LNCaP clone FGC (cell line): ENCODE results near the gene SUDS3.
A peak's percentile ranks its signal among the peaks of the same experiment; 100 is the strongest.
"Not testable (repeated sequence)": the region's sequence is repeated elsewhere in the genome, so short reads cannot be mapped to it uniquely, and the experiment has no call there.

Experiments
- DNase-seq: peaks from one replicate; pipeline ENCODE4 v3.0.0-alpha.2; 2011; ENCODE audit warnings: low read depth
- H3K4me3 ChIP-seq: 2 replicates; pipeline ENCODE4 v1.5.1; 2011; ENCODE audit warnings: mild to moderate bottlenecking, low read depth, low read length, control low read depth
- CTCF ChIP-seq: IDR thresholded peaks from 2 replicates; pipeline ENCODE4 v1.5.1; 2012; ENCODE audit warnings: mild to moderate bottlenecking; ENCODE audit not compliant: control insufficient read depth, insufficient read depth; ENCODE audit errors: extremely low read depth

Gene SUDS3

DNA sequence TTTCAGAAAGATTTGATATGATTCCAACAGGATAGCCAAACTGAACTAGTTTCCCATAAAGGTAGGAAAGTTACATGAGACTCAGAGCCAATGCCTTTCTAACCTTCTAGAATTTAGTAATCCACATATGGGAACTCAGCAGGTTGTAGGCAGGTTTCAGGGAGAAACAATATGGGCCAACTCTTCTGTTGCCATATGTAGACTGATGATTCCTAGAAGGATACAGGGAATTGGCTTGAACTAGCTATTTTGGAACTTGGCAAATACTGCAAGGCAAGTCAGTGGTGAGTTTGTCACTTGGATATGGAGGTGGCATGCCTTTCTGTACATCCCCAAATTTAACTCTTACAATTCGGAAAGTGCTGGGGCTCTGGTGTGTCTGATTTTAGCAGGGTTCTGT is 15.5 kb downstream of the SUDS3 start:
- no peak for DNase-seq
- no peak overlapping the region for H3K4me3 ChIP-seq
- no peak for TF ChIP-seq CTCF

- H3K4me3 ChIP-seq, result no peak overlapping the region
- no peak for DNase-seq
- TF ChIP-seq CTCF, result no peak
Observed at GRCh38 chr12:118397708-118398440, 21.5 kb downstream of the SUDS3 start.

GRCh38 chr12:118398524-118398923 is 22.2 kb downstream of the SUDS3 start:
- no peak for TF ChIP-seq CTCF
- DNase-seq, result no peak
- no peak overlapping the region for H3K4me3 ChIP-seq

DNA sequence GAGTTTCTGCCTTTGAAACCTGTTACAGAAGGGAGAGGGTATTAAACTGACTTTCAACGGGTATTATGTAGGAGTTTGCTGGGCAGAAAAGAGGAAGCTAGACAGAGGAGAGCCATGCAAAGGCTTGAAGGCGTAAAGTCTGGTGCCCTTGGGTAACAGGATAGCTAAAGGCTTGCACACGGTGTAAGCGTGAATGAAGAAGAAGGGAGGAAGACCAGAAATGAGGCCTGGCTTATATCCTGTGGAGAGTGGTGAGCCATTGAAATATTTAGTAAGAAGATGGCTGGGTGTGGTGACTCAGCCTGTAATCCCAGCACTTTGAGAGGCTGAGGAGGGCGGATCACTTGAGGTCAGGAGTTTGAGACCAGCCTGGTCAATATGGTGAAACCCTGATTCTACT is 22.6 kb downstream of the SUDS3 start:
- H3K4me3 ChIP-seq, result no peak overlapping the region
- no peak for DNase-seq
- TF ChIP-seq CTCF, result no peak

- H3K4me3 ChIP-seq, result no peak overlapping the region
- TF ChIP-seq CTCF, result no peak
- DNase-seq, result no peak
Observed at GRCh38 chr12:118402251-118402650, 25.9 kb downstream of the SUDS3 start.

DNA sequence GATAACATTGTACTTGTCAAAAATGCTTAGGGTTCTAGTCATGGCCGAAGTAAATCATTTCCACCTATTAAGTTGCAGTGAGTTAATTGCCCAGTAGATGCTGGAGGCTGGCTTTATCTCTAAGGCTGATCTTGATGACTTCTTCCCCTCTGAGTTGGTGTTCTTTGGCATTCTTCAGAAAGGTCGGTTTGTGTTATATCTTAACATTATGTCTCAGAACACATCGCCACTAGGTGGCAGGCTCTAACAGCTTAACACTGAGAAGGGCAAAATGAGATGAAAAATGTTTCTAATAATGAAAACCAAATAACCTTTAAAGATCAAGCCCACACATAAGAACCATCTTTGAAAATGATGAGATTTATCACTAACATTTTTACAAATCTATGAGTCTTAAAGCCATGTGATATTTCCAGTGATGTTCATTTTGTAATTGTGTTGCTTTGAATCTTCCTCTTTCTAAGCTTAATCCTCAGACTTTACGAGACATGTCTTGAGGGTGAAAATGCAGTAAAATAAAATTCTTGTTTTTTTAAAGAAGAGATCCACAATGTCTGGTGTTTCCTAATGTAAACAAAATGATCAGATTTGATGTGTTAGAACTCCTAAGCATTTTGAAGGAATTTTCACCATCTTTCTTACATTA is 28.6 kb downstream of the SUDS3 start:
- peak; percentile 31 for DNase-seq
- H3K4me3 ChIP-seq, result no peak overlapping the region
- TF ChIP-seq CTCF, result peak; percentile 78

DNA sequence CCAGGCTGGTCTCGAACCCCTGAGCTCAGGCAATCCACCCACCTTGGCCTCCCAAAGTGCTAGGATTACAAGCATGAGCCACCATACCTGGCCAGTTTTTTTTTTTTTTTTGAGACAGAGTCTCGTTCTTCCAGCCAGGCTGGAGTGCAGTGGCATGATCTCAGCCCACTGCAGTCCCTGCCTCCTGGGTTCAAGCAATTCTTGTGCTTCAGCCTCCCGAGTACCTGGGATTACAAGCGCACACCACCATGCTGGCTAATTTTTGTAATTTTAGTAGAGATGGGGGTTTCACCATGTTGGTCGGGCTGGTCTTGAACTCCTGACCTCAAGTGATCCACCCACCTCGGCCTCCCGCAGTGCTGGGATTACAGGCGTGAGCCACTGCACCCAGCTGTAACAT is 31.9 kb downstream of the SUDS3 start:
- not testable (repeated sequence) for H3K4me3 ChIP-seq

More for the DNA sequence above, 31.9 kb downstream of the SUDS3 start:
- DNase-seq, result not testable (repeated sequence)
